Measurements from ENCODE around the gene VPS8. TPM values are rescaled to one million over a fixed set of nuclear protein-coding genes. Genes with fewer than 3 reads are reported as not detected.

The VPS8 gene
- total RNA-seq, 1 donor from 2014 or later, result 62.9 TPM

DNA sequence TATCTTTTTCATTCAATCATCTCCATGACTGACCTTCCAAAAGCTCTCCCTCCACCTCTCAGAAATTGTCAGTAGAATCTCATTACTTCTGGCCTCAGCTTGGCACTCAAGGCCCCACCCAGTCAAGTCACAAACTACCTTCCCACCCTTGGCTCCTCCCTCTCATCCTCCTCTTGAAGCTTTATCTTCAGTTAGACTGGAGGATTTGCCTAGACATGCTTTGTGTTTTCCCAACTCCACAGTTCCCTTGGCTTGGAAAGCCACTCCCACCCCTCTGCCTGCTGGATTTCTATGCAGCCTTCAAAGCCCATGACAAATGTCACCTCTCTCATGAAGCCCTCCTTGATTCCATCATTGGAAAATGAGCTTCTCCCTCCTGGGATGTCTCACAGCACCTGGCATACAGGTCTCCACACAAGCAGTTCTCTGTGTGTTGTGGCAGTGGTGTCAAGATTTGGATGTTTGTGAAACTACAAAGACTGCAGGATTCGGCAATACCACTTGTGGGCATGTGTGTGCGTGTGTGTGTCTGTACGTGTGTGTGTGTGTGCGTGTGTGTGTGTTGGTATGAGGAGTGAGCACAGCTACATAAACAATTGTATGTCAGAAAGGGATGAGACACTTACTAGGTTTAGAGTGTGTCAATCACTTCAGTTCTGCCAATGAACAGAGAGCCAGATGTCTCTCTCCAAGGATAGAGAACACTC, 45.3 kb upstream of the VPS8 start:
- no peaks in the 10 kb centered on the region for H3K9me3 ChIP-seq
- intact Hi-C loops (cut with DNase I), result no loop called here
- peaks cover 5% of the 10 kb centered on the region for H3K27me3 ChIP-seq
- H3K27ac ChIP-seq, result no peak overlapping the region
- no peak for DNase-seq
- H3K4me1 ChIP-seq, result no peaks in the 10 kb centered on the region
- TF ChIP-seq, protein P1, sequence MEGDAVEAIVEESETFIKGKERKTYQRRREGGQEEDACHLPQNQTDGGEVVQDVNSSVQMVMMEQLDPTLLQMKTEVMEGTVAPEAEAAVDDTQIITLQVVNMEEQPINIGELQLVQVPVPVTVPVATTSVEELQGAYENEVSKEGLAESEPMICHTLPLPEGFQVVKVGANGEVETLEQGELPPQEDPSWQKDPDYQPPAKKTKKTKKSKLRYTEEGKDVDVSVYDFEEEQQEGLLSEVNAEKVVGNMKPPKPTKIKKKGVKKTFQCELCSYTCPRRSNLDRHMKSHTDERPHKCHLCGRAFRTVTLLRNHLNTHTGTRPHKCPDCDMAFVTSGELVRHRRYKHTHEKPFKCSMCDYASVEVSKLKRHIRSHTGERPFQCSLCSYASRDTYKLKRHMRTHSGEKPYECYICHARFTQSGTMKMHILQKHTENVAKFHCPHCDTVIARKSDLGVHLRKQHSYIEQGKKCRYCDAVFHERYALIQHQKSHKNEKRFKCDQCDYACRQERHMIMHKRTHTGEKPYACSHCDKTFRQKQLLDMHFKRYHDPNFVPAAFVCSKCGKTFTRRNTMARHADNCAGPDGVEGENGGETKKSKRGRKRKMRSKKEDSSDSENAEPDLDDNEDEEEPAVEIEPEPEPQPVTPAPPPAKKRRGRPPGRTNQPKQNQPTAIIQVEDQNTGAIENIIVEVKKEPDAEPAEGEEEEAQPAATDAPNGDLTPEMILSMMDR (IDR thresholded peaks at IDR 0.05), result no peak
- ATAC-seq, result no peak
- no peak overlapping the region for H3K4me3 ChIP-seq
- no peaks in the 10 kb centered on the region for H3K36me3 ChIP-seq

DNA sequence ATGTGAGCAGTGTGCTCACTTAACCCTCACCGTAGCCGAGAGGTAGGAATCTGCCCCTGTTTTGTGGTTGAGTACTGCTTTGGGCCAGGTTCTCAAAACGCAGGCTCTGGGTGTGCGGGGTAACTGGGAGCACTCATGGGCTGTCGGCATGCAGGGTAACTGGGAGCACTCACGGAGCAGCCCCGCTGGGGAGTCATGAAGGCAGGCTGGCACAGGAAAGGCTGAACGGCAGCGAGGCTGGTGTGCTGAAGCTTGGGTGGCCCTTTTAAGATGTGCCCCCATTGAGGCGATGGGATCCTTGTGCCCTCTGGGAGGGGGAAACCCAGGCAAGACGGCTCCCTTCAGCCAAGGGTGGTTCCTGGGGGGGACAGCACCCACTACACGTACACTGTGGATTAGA, 44.6 kb upstream of the VPS8 start:
- ATAC-seq, result no peak
- Histone ChIP-seq H3K27me3 (peaks cover 5% of the 10 kb centered on the region), H3K4me3 (no peak overlapping the region), H3K36me3 (no peaks in the 10 kb centered on the region), H3K9me3 (no peaks in the 10 kb centered on the region), H3K4me1 (no peaks in the 10 kb centered on the region), H3K27ac (no peak overlapping the region)
- intact Hi-C loops (cut with DNase I), result no loop called here
- DNase-seq, result no peak
- TF ChIP-seq, protein P1 (IDR thresholded peaks at IDR 0.05), result no peak

DNA sequence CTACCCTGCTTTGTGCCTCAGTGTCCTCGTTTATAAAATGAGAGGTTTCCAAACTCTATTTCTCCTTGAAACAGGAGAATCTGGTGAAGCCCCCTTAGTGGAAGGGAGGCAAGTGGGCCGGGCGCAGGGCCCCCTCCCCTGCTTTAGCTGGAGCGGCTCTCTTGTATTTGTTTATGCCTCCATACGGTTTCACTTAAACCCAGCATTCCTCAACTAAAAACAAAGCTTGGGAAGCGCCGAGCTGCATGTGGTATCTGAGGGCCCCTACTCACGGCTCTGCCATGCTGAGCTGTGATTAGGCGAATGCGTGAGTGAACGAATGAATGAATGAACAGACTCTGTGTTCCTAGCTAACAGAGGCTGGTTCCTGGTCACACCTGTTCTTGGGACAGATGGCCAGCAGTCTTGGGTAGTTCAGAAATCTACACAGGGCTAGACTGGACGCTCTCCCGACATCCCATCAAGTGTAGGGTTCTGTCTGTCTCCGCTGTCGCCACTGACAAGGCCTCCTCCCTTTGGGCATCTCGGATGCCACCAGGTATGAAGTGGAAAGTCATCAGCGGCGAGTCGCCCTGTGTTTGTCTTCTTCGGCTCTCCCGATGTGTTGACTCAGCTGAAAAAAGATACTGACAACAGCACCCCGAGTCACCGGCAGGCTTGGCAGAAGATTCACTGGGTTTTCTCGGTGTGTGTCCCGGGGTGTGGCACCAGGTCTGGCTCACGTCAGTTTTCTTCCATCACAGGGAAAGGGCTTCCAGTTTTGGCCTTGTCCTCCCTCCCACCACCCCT, 42.4 kb upstream of the VPS8 start:
- H3K27ac ChIP-seq, result no peak overlapping the region
- H3K27me3 ChIP-seq, result peaks cover 5% of the 10 kb centered on the region
- no peak for DNase-seq
- no peak for ATAC-seq
- intact Hi-C loops (cut with DNase I), result no loop called here
- no peak overlapping the region for H3K4me3 ChIP-seq
- no peaks in the 10 kb centered on the region for H3K4me1 ChIP-seq
- no peaks in the 10 kb centered on the region for H3K9me3 ChIP-seq
- no peaks in the 10 kb centered on the region for H3K36me3 ChIP-seq
- TF ChIP-seq, protein P1 (IDR thresholded peaks at IDR 0.05), result no peak

DNA sequence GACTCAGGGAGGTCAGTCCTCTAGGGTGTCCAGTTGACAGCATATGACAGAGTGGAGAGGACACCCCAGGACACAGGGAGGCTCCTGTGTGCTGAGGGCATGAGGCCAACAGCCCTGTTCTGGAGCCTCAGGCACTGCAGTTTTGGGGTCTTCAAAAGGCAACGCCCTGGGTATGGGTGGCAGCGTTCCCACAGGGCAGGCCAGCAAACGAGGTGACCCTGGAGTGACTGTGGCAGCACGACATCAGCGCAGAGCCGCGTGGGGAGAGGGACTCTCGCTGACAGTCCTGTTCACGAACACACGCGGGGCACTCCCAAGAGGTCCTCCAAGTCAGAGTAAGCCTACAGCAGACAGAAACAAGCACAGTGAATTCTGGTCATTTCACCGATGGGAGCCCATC, 41.4 kb upstream of the VPS8 start:
- H3K27ac ChIP-seq, result no peak overlapping the region
- H3K4me1 ChIP-seq, result no peaks in the 10 kb centered on the region
- peaks cover 5% of the 10 kb centered on the region for H3K27me3 ChIP-seq
- no peaks in the 10 kb centered on the region for H3K36me3 ChIP-seq
- DNase-seq, result no peak
- H3K9me3 ChIP-seq, result no peaks in the 10 kb centered on the region
- TF ChIP-seq, protein P1 (IDR thresholded peaks at IDR 0.05), result no peak
- ATAC-seq, result no peak
- intact Hi-C loops (cut with DNase I), result no loop called here
- H3K4me3 ChIP-seq, result no peak overlapping the region

DNA sequence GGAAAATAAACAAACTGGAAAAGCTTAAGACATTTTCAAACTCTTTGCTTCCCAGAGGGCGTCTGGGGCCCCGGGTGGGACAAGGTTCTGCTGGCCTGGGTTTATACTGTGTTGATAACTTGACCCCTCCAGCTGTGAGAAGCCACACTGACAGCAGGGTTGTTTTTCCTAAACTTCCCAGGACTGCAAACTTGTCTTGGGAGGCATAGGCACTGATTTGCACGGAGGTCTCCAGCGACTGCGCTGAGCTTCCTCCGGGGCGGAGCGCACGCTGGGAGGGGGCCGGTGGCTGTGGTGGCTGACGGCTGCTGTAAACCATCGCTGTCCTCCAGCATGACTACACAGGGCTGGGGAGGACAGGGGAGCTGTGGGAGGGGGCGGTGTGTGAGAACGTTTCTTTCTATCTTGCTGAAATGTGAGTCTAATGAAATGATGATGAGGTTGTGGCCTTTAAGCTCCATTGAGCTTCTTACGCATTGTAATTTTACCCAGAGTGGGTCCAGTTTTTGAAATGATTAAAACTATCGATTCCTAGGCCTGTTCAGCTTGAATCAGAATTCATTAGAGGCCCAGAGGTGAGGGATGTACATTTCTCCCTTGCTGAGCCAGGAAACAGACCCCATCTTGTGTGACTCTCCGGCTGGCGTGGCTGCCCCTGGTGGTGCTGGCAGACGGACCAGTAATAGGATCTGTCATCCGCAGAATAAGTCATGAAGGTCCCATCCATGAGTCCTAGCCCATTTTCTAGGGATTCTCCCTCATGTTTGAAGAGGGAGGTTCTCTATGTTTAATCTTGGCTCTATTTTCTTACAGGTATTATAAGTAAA, 40.5 kb upstream of the VPS8 start:
- Histone ChIP-seq H3K4me1 (no peaks in the 10 kb centered on the region), H3K27me3 (peaks cover 5% of the 10 kb centered on the region), H3K9me3 (no peaks in the 10 kb centered on the region), H3K4me3 (no peak overlapping the region), H3K36me3 (no peaks in the 10 kb centered on the region), H3K27ac (no peak overlapping the region)
- TF ChIP-seq, protein P1 (IDR thresholded peaks at IDR 0.05), result no peak
- intact Hi-C loops (cut with DNase I), result no loop called here
- DNase-seq, result no peak
- no peak for ATAC-seq

All from upper lobe of right lung (tissue), 1 donor.